ENCODE data around the gene FBXL13.
"Not testable (repeated sequence)": the region's sequence is repeated elsewhere in the genome, so short reads cannot be mapped to it uniquely, and the experiment has no call there.

FBXL13 gene

GRCh38 chr7:102788770-102789169, 285.8 kb downstream of the FBXL13 start:
- DNase-seq; H3K4me3 ChIP-seq; intact Hi-C loops (cut with DNase I; ENCODE audit: low total_unique reads); H3K4me1 ChIP-seq; H3K27ac ChIP-seq; H3K27me3 ChIP-seq; H3K9me3 ChIP-seq: not testable (repeated sequence)
- H3K36me3 ChIP-seq = peaks cover 0 to 10% (median 5%) of the 10 kb centered on the region in 3 donors

- H3K4me1 ChIP-seq; H3K27ac ChIP-seq; H3K9me3 ChIP-seq; H3K27me3 ChIP-seq; DNase-seq; H3K36me3 ChIP-seq; intact Hi-C loops (cut with DNase I; ENCODE audit: low total_unique reads); H3K4me3 ChIP-seq: not testable (repeated sequence)
Measured at GRCh38 chr7:102780926-102781325, 293.7 kb downstream of the FBXL13 start.

GRCh38 chr7:102778663-102779062, 295.9 kb downstream of the FBXL13 start:
- DNase-seq; intact Hi-C loops (cut with DNase I; ENCODE audit: low total_unique reads); H3K27me3 ChIP-seq: not testable (repeated sequence)

GRCh38 chr7:102776217-102776616, 298.4 kb downstream of the FBXL13 start:
- intact Hi-C loops (cut with DNase I; ENCODE audit: low total_unique reads); H3K27ac ChIP-seq; H3K27me3 ChIP-seq; H3K9me3 ChIP-seq; H3K4me1 ChIP-seq; H3K36me3 ChIP-seq; DNase-seq; H3K4me3 ChIP-seq: not testable (repeated sequence)

More at GRCh38 chr7:102778663-102779062, 295.9 kb downstream of the FBXL13 start:
- not testable (repeated sequence) for H3K4me1 ChIP-seq, H3K9me3 ChIP-seq, H3K4me3 ChIP-seq, H3K36me3 ChIP-seq, H3K27ac ChIP-seq

GRCh38 chr7:102770467-102770866, 304.1 kb downstream of the FBXL13 start:
- DNase-seq; H3K4me1 ChIP-seq; H3K4me3 ChIP-seq; H3K36me3 ChIP-seq; H3K27ac ChIP-seq; H3K9me3 ChIP-seq; H3K27me3 ChIP-seq; intact Hi-C loops (cut with DNase I; ENCODE audit: low total_unique reads): not testable (repeated sequence)

GRCh38 chr7:102769657-102770192, 304.9 kb downstream of the FBXL13 start:
- DNase-seq, H3K27ac ChIP-seq, H3K4me3 ChIP-seq, H3K9me3 ChIP-seq, H3K27me3 ChIP-seq, H3K36me3 ChIP-seq, H3K4me1 ChIP-seq: not testable (repeated sequence)
- intact Hi-C loops (cut with DNase I; ENCODE audit: low total_unique reads) = loop anchor here (10.0 kb wide), 1 partner anchor 285 kb away; no protein-coding TSS in a partner anchor

GRCh38 chr7:102763295-102763905, 311.2 kb downstream of the FBXL13 start:
- intact Hi-C loops (cut with DNase I; ENCODE audit: low total_unique reads) = loop anchor here (10.0 kb wide), 1 partner anchor 291 kb away; no protein-coding TSS in a partner anchor
- H3K4me1 ChIP-seq, H3K27me3 ChIP-seq, H3K9me3 ChIP-seq, H3K36me3 ChIP-seq, H3K4me3 ChIP-seq, DNase-seq: not testable (repeated sequence)
- H3K27ac ChIP-seq = peak overlapping the region; percentile 50 to 58
